Measurements from ENCODE around the gene NFATC1.
"Not testable (repeated sequence)": the region's sequence is repeated elsewhere in the genome, so short reads cannot be mapped to it uniquely, and the experiment has no call there.

Gene NFATC1

GRCh38 chr18:79477711-79478483 is 82.2 kb downstream of the NFATC1 start:
- no peak for DNase-seq (ENCODE audit: low read depth)
- H3K4me3 ChIP-seq (ENCODE audit: low read depth, low read length) = no peak overlapping the region
- TF ChIP-seq CTCF (IDR thresholded peaks at IDR 0.05; ENCODE audit: control insufficient read depth, extremely low read depth, insufficient read depth) = no peak

- H3K4me3 ChIP-seq (ENCODE audit: low read depth, low read length) = no peak overlapping the region
- no peak for TF ChIP-seq CTCF (IDR thresholded peaks at IDR 0.05; ENCODE audit: control insufficient read depth, extremely low read depth, insufficient read depth)
These were observed 82.9 kb downstream of the NFATC1 start for GRCh38 chr18:79478484-79479115.

GRCh38 chr18:79479116-79479760 is 83.5 kb downstream of the NFATC1 start:
- H3K4me3 ChIP-seq (ENCODE audit: low read depth, low read length) = no peak overlapping the region
- DNase-seq (ENCODE audit: low read depth) = no peak
- no peak for TF ChIP-seq CTCF (IDR thresholded peaks at IDR 0.05; ENCODE audit: control insufficient read depth, extremely low read depth, insufficient read depth)

More at GRCh38 chr18:79478484-79479115, 82.9 kb downstream of the NFATC1 start:
- DNase-seq (ENCODE audit: low read depth) = no peak

- no peak for DNase-seq (ENCODE audit: low read depth)
- no peak for TF ChIP-seq CTCF (IDR thresholded peaks at IDR 0.05; ENCODE audit: control insufficient read depth, extremely low read depth, insufficient read depth)
- H3K4me3 ChIP-seq (ENCODE audit: low read depth, low read length) = no peak overlapping the region
These were observed 84.0 kb downstream of the NFATC1 start for GRCh38 chr18:79479761-79480161.

- no peak overlapping the region for H3K4me3 ChIP-seq (ENCODE audit: low read depth, low read length)
- TF ChIP-seq CTCF (IDR thresholded peaks at IDR 0.05; ENCODE audit: control insufficient read depth, extremely low read depth, insufficient read depth) = no peak
- no peak for DNase-seq (ENCODE audit: low read depth)
These were observed 84.7 kb downstream of the NFATC1 start for GRCh38 chr18:79480171-79481045.

- H3K4me3 ChIP-seq (ENCODE audit: low read depth, low read length) = no peak overlapping the region
- DNase-seq (ENCODE audit: low read depth) = no peak
- TF ChIP-seq CTCF (IDR thresholded peaks at IDR 0.05; ENCODE audit: control insufficient read depth, extremely low read depth, insufficient read depth) = no peak
These were observed 85.5 kb downstream of the NFATC1 start for GRCh38 chr18:79481046-79481790.

GRCh38 chr18:79483393-79483792 is 87.7 kb downstream of the NFATC1 start:
- H3K4me3 ChIP-seq (ENCODE audit: low read depth, low read length); DNase-seq (ENCODE audit: low read depth): not testable (repeated sequence)
